Hepatocyte (in vitro differentiated cells): ENCODE measurements around the gene PACRG. TPM values are rescaled to one million over a fixed set of nuclear protein-coding genes. Genes with fewer than 3 reads are reported as not detected.

Source experiments
- DNase-seq: peaks from one replicate; pipeline ENCODE4 v3.0.0-alpha.2; 2016; ENCODE audit warnings: low spot score
- H2AFZ ChIP-seq: fragments of 200-600 bp; sonication (generic); 2 replicates; pipeline ENCODE4 v1.6.0; 2016; ENCODE audit warnings: antibody characterized with exemption, mild to moderate bottlenecking
- H3K27ac ChIP-seq: fragments of 200-600 bp; sonication (generic); 2 replicates; pipeline ENCODE4 v1.5.1; 2016; ENCODE audit warnings: mild to moderate bottlenecking
- H3K27me3 ChIP-seq: fragments of 200-600 bp; sonication (generic); 2 replicates; pipeline ENCODE4 v1.6.1; 2016
- H3K36me3 ChIP-seq: fragments of 200-600 bp; sonication (generic); replicated peaks from 2 replicates; pipeline ENCODE4 v1.5.1; 2016; ENCODE audit warnings: low read depth; ENCODE audit not compliant: insufficient read depth
- H3K4me1 ChIP-seq: fragments of 200-600 bp; sonication (generic); 2 replicates; pipeline ENCODE4 v1.5.1; 2016; ENCODE audit warnings: mild to moderate bottlenecking, moderate library complexity; ENCODE audit not compliant: insufficient read depth
- H3K4me2 ChIP-seq: fragments of 200-600 bp; sonication (generic); 2 replicates; pipeline ENCODE4 v1.6.0; 2016
- H3K4me3 ChIP-seq: fragments of 200-600 bp; sonication (generic); 2 replicates; pipeline ENCODE4 v1.5.1; 2016; ENCODE audit warnings: mild to moderate bottlenecking
- H3K79me2 ChIP-seq: fragments of 200-600 bp; sonication (generic); 2 replicates; pipeline ENCODE4 v1.6.0; 2017; ENCODE audit warnings: mild to moderate bottlenecking
- H3K9me2 ChIP-seq: fragments of 200-600 bp; sonication (generic); replicated peaks from 2 replicates; pipeline ENCODE4 v1.6.0; 2017; ENCODE audit warnings: mild to moderate bottlenecking; ENCODE audit not compliant: insufficient read depth
- H3K9me3 ChIP-seq: fragments of 200-600 bp; sonication (generic); 2 replicates; pipeline ENCODE4 v1.5.1; 2016; ENCODE audit warnings: low read depth, mild to moderate bottlenecking
- H4K20me1 ChIP-seq: fragments of 200-600 bp; sonication (generic); 2 replicates; pipeline ENCODE4 v1.6.0; 2016; ENCODE audit warnings: mild to moderate bottlenecking; ENCODE audit not compliant: insufficient read depth, poor library complexity, severe bottlenecking
- EZH2 ChIP-seq: fragments of 200-600 bp; sonication (generic); IDR thresholded peaks from 2 replicates; pipeline ENCODE4 v1.6.1; 2016; ENCODE audit warnings: antibody characterized with exemption, mild to moderate bottlenecking, borderline replicate concordance
- EZH2phosphoT487 ChIP-seq: fragments of 200-600 bp; sonication (generic); IDR thresholded peaks from one replicate; pipeline ENCODE4 v1.6.1; 2018; ENCODE audit warnings: antibody characterized with exemption, mild to moderate bottlenecking, low read depth, moderate library complexity; ENCODE audit not compliant: unreplicated experiment, severe bottlenecking
- whole genome bisulfite sequencing: methylation state at CpG from one replicate; pipeline ENCODE4 v1.1.6; 2016; ENCODE audit warnings: low lambda C conversion rate; ENCODE audit errors: missing lambda C conversion rate; 5-methylcytosine and 5-hydroxymethylcytosine counted together
- polyA plus RNA-seq: library from polyadenylated mRNA; unstranded; fragments of >200 nt; fragmentation: Nextera tagmentation; extraction: Ambion mirVana; gene quantifications from 2 replicates; pipeline ENCODE4 v1.2.1, GENCODE V29; 2016
- total RNA-seq: library from RNA; depleted of rRNA; stranded (reverse); fragments of >200 nt; gene quantifications from 2 replicates; pipeline ENCODE4 v1.2.3, GENCODE V29; 2014
- TF ChIP-seq, protein P1 (sequence below): fragments of 200-600 bp; sonication (generic); IDR thresholded peaks from 2 replicates; pipeline ENCODE4 v1.5.1; 2016; ENCODE audit warnings: antibody characterized with exemption, mild to moderate bottlenecking; ENCODE audit not compliant: poor library complexity

Gene PACRG
- total and polyA plus RNA-seq, 2 experiments from 2014 or later: 0.91 to 2.6 TPM

- H3K9me3 ChIP-seq: no peaks in the 10 kb centered on the region
- DNase-seq: no peak
- no peaks in the 10 kb centered on the region for H3K4me1 ChIP-seq
- WGBS: 95% methylated on average over 1 of the region's 1 CpG
- H3K9me2 ChIP-seq: no peaks in the 10 kb centered on the region
- no peaks in the 10 kb centered on the region for H4K20me1 ChIP-seq
- no peak overlapping the region for H2AFZ ChIP-seq
- H3K4me3 ChIP-seq: no peak overlapping the region
- H3K27ac ChIP-seq: no peak overlapping the region
- H3K36me3 ChIP-seq: no peaks in the 10 kb centered on the region
- H3K79me2 ChIP-seq: no peaks in the 10 kb centered on the region
- H3K4me2 ChIP-seq: no peak overlapping the region
- TF ChIP-seq EZH2phosphoT487: no peak
- TF ChIP-seq, protein P1, sequence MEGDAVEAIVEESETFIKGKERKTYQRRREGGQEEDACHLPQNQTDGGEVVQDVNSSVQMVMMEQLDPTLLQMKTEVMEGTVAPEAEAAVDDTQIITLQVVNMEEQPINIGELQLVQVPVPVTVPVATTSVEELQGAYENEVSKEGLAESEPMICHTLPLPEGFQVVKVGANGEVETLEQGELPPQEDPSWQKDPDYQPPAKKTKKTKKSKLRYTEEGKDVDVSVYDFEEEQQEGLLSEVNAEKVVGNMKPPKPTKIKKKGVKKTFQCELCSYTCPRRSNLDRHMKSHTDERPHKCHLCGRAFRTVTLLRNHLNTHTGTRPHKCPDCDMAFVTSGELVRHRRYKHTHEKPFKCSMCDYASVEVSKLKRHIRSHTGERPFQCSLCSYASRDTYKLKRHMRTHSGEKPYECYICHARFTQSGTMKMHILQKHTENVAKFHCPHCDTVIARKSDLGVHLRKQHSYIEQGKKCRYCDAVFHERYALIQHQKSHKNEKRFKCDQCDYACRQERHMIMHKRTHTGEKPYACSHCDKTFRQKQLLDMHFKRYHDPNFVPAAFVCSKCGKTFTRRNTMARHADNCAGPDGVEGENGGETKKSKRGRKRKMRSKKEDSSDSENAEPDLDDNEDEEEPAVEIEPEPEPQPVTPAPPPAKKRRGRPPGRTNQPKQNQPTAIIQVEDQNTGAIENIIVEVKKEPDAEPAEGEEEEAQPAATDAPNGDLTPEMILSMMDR: no peak
- TF ChIP-seq EZH2: no peak
- no peaks in the 10 kb centered on the region for H3K27me3 ChIP-seq
These were observed 26.2 kb upstream of the PACRG start for GRCh38 chr6:162701551-162701950.

DNA sequence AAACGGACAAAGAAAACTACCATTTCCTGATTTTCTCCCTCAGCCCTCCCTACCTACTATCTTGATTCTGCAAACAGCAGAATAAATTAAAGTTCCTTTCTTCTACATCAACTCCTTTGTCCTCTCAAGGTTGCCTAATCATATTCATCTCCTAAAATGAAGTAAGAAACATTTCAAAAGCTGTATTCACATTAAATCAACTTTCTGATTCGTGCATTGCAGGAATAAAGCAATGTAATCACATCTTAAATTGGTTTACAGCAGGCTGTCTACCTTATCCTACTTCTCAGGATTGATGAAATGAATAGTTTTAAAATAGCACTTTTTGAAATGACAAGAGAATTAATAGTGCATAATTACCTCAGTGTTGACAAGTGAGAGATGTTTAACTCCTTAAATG, 25.3 kb upstream of the PACRG start:
- no peaks in the 10 kb centered on the region for H4K20me1 ChIP-seq
- no peaks in the 10 kb centered on the region for H3K36me3 ChIP-seq
- TF ChIP-seq, protein P1: no peak
- TF ChIP-seq EZH2: no peak
- H3K4me2 ChIP-seq: no peak overlapping the region
- no peaks in the 10 kb centered on the region for H3K9me2 ChIP-seq
- H3K9me3 ChIP-seq: no peaks in the 10 kb centered on the region
- H3K27ac ChIP-seq: no peak overlapping the region
- no peak overlapping the region for H3K4me3 ChIP-seq
- no peaks in the 10 kb centered on the region for H3K4me1 ChIP-seq
- H3K27me3 ChIP-seq: no peaks in the 10 kb centered on the region
- no peak overlapping the region for H2AFZ ChIP-seq
- WGBS: 70% methylated on average over 2 of the region's 2 CpGs
- H3K79me2 ChIP-seq: no peaks in the 10 kb centered on the region
- no peak for DNase-seq

DNA sequence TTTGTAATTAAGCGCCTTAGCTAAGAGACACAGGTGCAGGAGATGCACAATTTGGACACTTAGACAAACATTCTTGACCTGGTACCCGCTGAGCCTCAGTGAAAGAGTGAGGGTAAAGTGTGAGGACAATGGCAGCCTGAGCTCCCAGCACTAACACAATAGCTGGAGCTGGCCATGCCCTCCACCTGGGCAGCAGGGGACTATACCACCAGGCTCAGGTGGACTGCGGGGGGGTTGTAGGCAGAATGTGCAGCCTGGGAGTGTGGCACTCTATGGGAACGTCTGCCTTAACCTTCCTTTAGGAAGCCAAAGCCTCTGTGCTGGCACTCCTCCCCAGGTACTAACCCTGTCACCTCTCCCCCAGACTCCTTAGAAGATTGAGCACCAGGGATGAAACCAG, 23.8 kb upstream of the PACRG start:
- Histone ChIP-seq H3K4me3 (no peak overlapping the region), H3K79me2 (no peaks in the 10 kb centered on the region), H3K9me2 (no peaks in the 10 kb centered on the region), H3K4me2 (no peak overlapping the region), H3K27ac (no peak overlapping the region), H3K36me3 (no peaks in the 10 kb centered on the region), H3K27me3 (no peaks in the 10 kb centered on the region), H2AFZ (no peak overlapping the region), H4K20me1 (no peaks in the 10 kb centered on the region), H3K4me1 (no peaks in the 10 kb centered on the region), H3K9me3 (no peaks in the 10 kb centered on the region)
- WGBS: 95% methylated on average over 4 of the region's 4 CpGs
- TF ChIP-seq EZH2phosphoT487: no peak
- TF ChIP-seq EZH2: no peak
- TF ChIP-seq, protein P1: no peak
- DNase-seq: no peak

GRCh38 chr6:162705736-162706135, 22.0 kb upstream of the PACRG start:
- WGBS: 66% methylated on average over 4 of the region's 4 CpGs
- H3K36me3 ChIP-seq: no peaks in the 10 kb centered on the region
- no peak overlapping the region for H3K27ac ChIP-seq
- no peaks in the 10 kb centered on the region for H3K4me1 ChIP-seq
- H3K4me2 ChIP-seq: no peak overlapping the region
- H3K27me3 ChIP-seq: no peaks in the 10 kb centered on the region
- TF ChIP-seq, protein P1: no peak
- TF ChIP-seq EZH2phosphoT487: no peak
- TF ChIP-seq EZH2: no peak
- no peaks in the 10 kb centered on the region for H4K20me1 ChIP-seq
- no peak for DNase-seq
- no peaks in the 10 kb centered on the region for H3K79me2 ChIP-seq
- no peaks in the 10 kb centered on the region for H3K9me3 ChIP-seq
- no peak overlapping the region for H2AFZ ChIP-seq
- H3K9me2 ChIP-seq: no peaks in the 10 kb centered on the region
- no peak overlapping the region for H3K4me3 ChIP-seq
